GF-D8 (cell line): Measurements from ENCODE around the gene ALDH4A1.
"Not testable (repeated sequence)": the region's sequence is repeated elsewhere in the genome, so short reads cannot be mapped to it uniquely, and the experiment has no call there.

Source experiments
- DNase-seq: peaks from one replicate; lab custom pipeline; 2025; lab: John Stamatoyannopoulos, UW

The ALDH4A1 gene

GRCh38 chr1:18878538-18879214, 23.7 kb downstream of the ALDH4A1 start:
- no peak for DNase-seq

GRCh38 chr1:18877282-18877681, 25.1 kb downstream of the ALDH4A1 start:
- DNase-seq: no peak

GRCh38 chr1:18876210-18876609, 26.1 kb downstream of the ALDH4A1 start:
- DNase-seq: no peak

GRCh38 chr1:18875796-18876128, 26.6 kb downstream of the ALDH4A1 start:
- no peak for DNase-seq

GRCh38 chr1:18875107-18875795, 27.1 kb downstream of the ALDH4A1 start:
- DNase-seq: no peak

- DNase-seq: no peak
Observed at GRCh38 chr1:18874600-18874999, 27.8 kb downstream of the ALDH4A1 start.

GRCh38 chr1:18874036-18874435, 28.3 kb downstream of the ALDH4A1 start:
- no peak for DNase-seq

- no peak for DNase-seq
Observed at GRCh38 chr1:18872071-18872611, 30.2 kb downstream of the ALDH4A1 start.

GRCh38 chr1:18871401-18872070, 30.8 kb downstream of the ALDH4A1 start:
- DNase-seq: no peak

- DNase-seq: no peak
Observed at GRCh38 chr1:18870957-18871356, 31.4 kb downstream of the ALDH4A1 start.

- not testable (repeated sequence) for DNase-seq
Observed at GRCh38 chr1:18870595-18870865, 31.8 kb downstream of the ALDH4A1 start.

GRCh38 chr1:18869847-18870594, 32.3 kb downstream of the ALDH4A1 start:
- DNase-seq: no peak

- DNase-seq: no peak
Observed at GRCh38 chr1:18868801-18869424, 33.4 kb downstream of the ALDH4A1 start.

- no peak for DNase-seq
Observed at GRCh38 chr1:18868354-18868753, 34.0 kb downstream of the ALDH4A1 start.

- DNase-seq: no peak
Observed at GRCh38 chr1:18866846-18867245, 35.5 kb downstream of the ALDH4A1 start.

GRCh38 chr1:18866314-18866713, 36.0 kb downstream of the ALDH4A1 start:
- no peak for DNase-seq

GRCh38 chr1:18865176-18865575, 37.2 kb downstream of the ALDH4A1 start:
- DNase-seq: no peak

GRCh38 chr1:18861590-18861989, 40.8 kb downstream of the ALDH4A1 start:
- DNase-seq: no peak

GRCh38 chr1:18861082-18861481, 41.3 kb downstream of the ALDH4A1 start:
- no peak for DNase-seq

GRCh38 chr1:18859560-18859959, 42.8 kb downstream of the ALDH4A1 start, which contains the start of gene TAS1R2:
TAS1R2 (minus strand) TSS chr1:18859660; CDS start chr1:18859660, 0 bp downstream.
- DNase-seq: no peak

GRCh38 chr1:18858070-18858688, 44.2 kb downstream of the ALDH4A1 start:
- no peak for DNase-seq

- no peak for DNase-seq
Observed at GRCh38 chr1:18856435-18856834, 45.9 kb downstream of the ALDH4A1 start.
